ENCODE data around the gene TNK1. TPM values are rescaled to one million over a fixed set of nuclear protein-coding genes. Genes with fewer than 3 reads are reported as not detected.

TNK1 gene
- total and polyA plus RNA-seq, 4 donors = 1.9 to 6.6 (median 2.7) TPM

GRCh38 chr17:7427549-7427948, 46.7 kb downstream of the TNK1 start:
- intact Hi-C loops (cut with DNase I) = no loop called here
- Histone ChIP-seq H3K27me3 (ENCODE audit: control insufficient read depth in 1 of 2, insufficient read depth in 2 of 2, low read length in 1 of 2) (no peaks in the 10 kb centered on the region), H3K4me1 (ENCODE audit: control insufficient read depth in 1 of 2, insufficient read depth in 2 of 2, low read length in 2 of 2) (no peaks in the 10 kb centered on the region), H3K9me3 (ENCODE audit: control insufficient read depth, low read length) (no peaks in the 10 kb centered on the region), H3K27ac (ENCODE audit: low read depth in 1 of 2, low read length in 2 of 2) (no peak overlapping the region), H3K4me3 (ENCODE audit: low read length in 2 of 2) (no peak overlapping the region), H3K36me3 (ENCODE audit: control insufficient read depth in 1 of 2, insufficient read depth in 2 of 2, low read length in 1 of 2) (no peaks in the 10 kb centered on the region)
- WGBS, 2 donors = 89 to 93% methylated on average over 7 of the region's 7 CpGs
- DNase-seq (no peak), ATAC-seq (ENCODE audit: low FRiP score) (no peak)

GRCh38 chr17:7428557-7428956, 47.7 kb downstream of the TNK1 start, which contains the start of gene SPEM3:
SPEM3 (plus strand) TSS chr17:7428857; CDS start chr17:7428903, 46 bp downstream.
- no peaks in the 10 kb centered on the region for H3K4me1 ChIP-seq (ENCODE audit: control insufficient read depth in 1 of 2, insufficient read depth in 2 of 2, low read length in 2 of 2)
- ATAC-seq (ENCODE audit: low FRiP score) = no peak
- no peak for DNase-seq
- intact Hi-C loops (cut with DNase I) = no loop called here
- no peak within 1 kb of the TSS for H3K27ac ChIP-seq (ENCODE audit: low read depth in 1 of 2, low read length in 2 of 2)
- 67 to 72% methylated on average over 5 of the region's 5 CpGs for WGBS, 2 donors
- no peaks in the 10 kb centered on the region for H3K9me3 ChIP-seq (ENCODE audit: control insufficient read depth, low read length)
- H3K4me3 ChIP-seq (ENCODE audit: low read length in 2 of 2) = no peak within 1 kb of the TSS
- H3K36me3 ChIP-seq (ENCODE audit: control insufficient read depth in 1 of 2, insufficient read depth in 2 of 2, low read length in 1 of 2) = no peaks in the 10 kb centered on the region
- H3K27me3 ChIP-seq (ENCODE audit: control insufficient read depth in 1 of 2, insufficient read depth in 2 of 2, low read length in 1 of 2) = no peaks in the 10 kb centered on the region

- Histone ChIP-seq H3K36me3 (ENCODE audit: control insufficient read depth in 1 of 2, insufficient read depth in 2 of 2, low read length in 1 of 2) (no peaks in the 10 kb centered on the region), H3K9me3 (ENCODE audit: control insufficient read depth, low read length) (no peaks in the 10 kb centered on the region), H3K4me1 (ENCODE audit: control insufficient read depth in 1 of 2, insufficient read depth in 2 of 2, low read length in 2 of 2) (no peaks in the 10 kb centered on the region), H3K4me3 (ENCODE audit: low read length in 2 of 2) (no peak overlapping the region), H3K27ac (ENCODE audit: low read depth in 1 of 2, low read length in 2 of 2) (no peak overlapping the region), H3K27me3 (ENCODE audit: control insufficient read depth in 1 of 2, insufficient read depth in 2 of 2, low read length in 1 of 2) (no peaks in the 10 kb centered on the region)
- WGBS, 2 donors = 88 to 93% methylated on average over 10 of the region's 10 CpGs
- peak; percentile 5 for ATAC-seq (ENCODE audit: low FRiP score)
- DNase-seq = no peak
- intact Hi-C loops (cut with DNase I) = loop anchor here in 1 of 2 donors (10.0 kb wide), 1 partner anchor 75 kb away; the partner anchor contains the start of genes KCTD11 and TMEM95
Measured at GRCh38 chr17:7429722-7430121, 48.8 kb downstream of the TNK1 start.

GRCh38 chr17:7431231-7431630, 50.3 kb downstream of the TNK1 start:
- intact Hi-C loops (cut with DNase I) = loop anchor here in 1 of 2 donors (10.0 kb wide), 1 partner anchor 76 kb away; the partner anchor contains the start of genes KCTD11 and TMEM95
- no peak overlapping the region for H3K27ac ChIP-seq (ENCODE audit: low read depth in 1 of 2, low read length in 2 of 2)
- H3K36me3 ChIP-seq (ENCODE audit: control insufficient read depth in 1 of 2, insufficient read depth in 2 of 2, low read length in 1 of 2) = no peaks in the 10 kb centered on the region
- no peaks in the 10 kb centered on the region for H3K4me1 ChIP-seq (ENCODE audit: control insufficient read depth in 1 of 2, insufficient read depth in 2 of 2, low read length in 2 of 2)
- H3K4me3 ChIP-seq (ENCODE audit: low read length in 2 of 2) = no peak overlapping the region
- ATAC-seq (ENCODE audit: low FRiP score) = no peak
- no peaks in the 10 kb centered on the region for H3K9me3 ChIP-seq (ENCODE audit: control insufficient read depth, low read length)
- no peaks in the 10 kb centered on the region for H3K27me3 ChIP-seq (ENCODE audit: control insufficient read depth in 1 of 2, insufficient read depth in 2 of 2, low read length in 1 of 2)
- DNase-seq = no peak
- WGBS, 2 donors = 84 to 91% methylated on average over 1 of the region's 1 CpG

- DNase-seq (no peak), ATAC-seq (ENCODE audit: low FRiP score) (no peak)
- Histone ChIP-seq H3K4me3 (ENCODE audit: low read length in 2 of 2) (no peak overlapping the region), H3K4me1 (ENCODE audit: control insufficient read depth in 1 of 2, insufficient read depth in 2 of 2, low read length in 2 of 2) (no peaks in the 10 kb centered on the region), H3K27me3 (ENCODE audit: control insufficient read depth in 1 of 2, insufficient read depth in 2 of 2, low read length in 1 of 2) (no peaks in the 10 kb centered on the region), H3K27ac (ENCODE audit: low read depth in 1 of 2, low read length in 2 of 2) (no peak overlapping the region), H3K36me3 (ENCODE audit: control insufficient read depth in 1 of 2, insufficient read depth in 2 of 2, low read length in 1 of 2) (no peaks in the 10 kb centered on the region), H3K9me3 (ENCODE audit: control insufficient read depth, low read length) (no peaks in the 10 kb centered on the region)
- intact Hi-C loops (cut with DNase I) = loop anchor here in 1 of 2 donors (10.0 kb wide), 1 partner anchor 77 kb away; the partner anchor contains the start of genes KCTD11 and TMEM95
- WGBS, 2 donors = 91 to 94% methylated on average over 11 of the region's 11 CpGs
Measured at GRCh38 chr17:7432296-7432695, 51.4 kb downstream of the TNK1 start.

- Histone ChIP-seq H3K9me3 (ENCODE audit: control insufficient read depth, low read length) (no peaks in the 10 kb centered on the region), H3K4me1 (ENCODE audit: control insufficient read depth in 1 of 2, insufficient read depth in 2 of 2, low read length in 2 of 2) (no peaks in the 10 kb centered on the region), H3K27ac (ENCODE audit: low read depth in 1 of 2, low read length in 2 of 2) (no peak overlapping the region), H3K36me3 (ENCODE audit: control insufficient read depth in 1 of 2, insufficient read depth in 2 of 2, low read length in 1 of 2) (no peaks in the 10 kb centered on the region), H3K4me3 (ENCODE audit: low read length in 2 of 2) (peak overlapping the region; percentile 17 to 35), H3K27me3 (ENCODE audit: control insufficient read depth in 1 of 2, insufficient read depth in 2 of 2, low read length in 1 of 2) (no peaks in the 10 kb centered on the region)
- WGBS, 2 donors = 3 to 4% methylated on average over 49 of the region's 49 CpGs
- ATAC-seq (ENCODE audit: low FRiP score) = peak; percentile 22
- DNase-seq = peak; percentile 67 to 86
- intact Hi-C loops (cut with DNase I) = loop anchor here (1.0 to 10.0 kb wide), 6 partner anchors 29 to 123 kb away; partner anchors contain the start of genes POLR2A (in 2 of the 2), KCTD11 (in 1 of the 2), NLGN2 (in 1 of the 2) and TMEM95 (in 1 of the 2)
Measured at GRCh38 chr17:7435676-7436555, 55.0 kb downstream of the TNK1 start.

GRCh38 chr17:7436556-7437368, 55.9 kb downstream of the TNK1 start:
- peak; percentile 88 for ATAC-seq (ENCODE audit: low FRiP score)
- Histone ChIP-seq H3K4me3 (ENCODE audit: low read length in 2 of 2) (no peak overlapping the region), H3K27me3 (ENCODE audit: control insufficient read depth in 1 of 2, insufficient read depth in 2 of 2, low read length in 1 of 2) (no peaks in the 10 kb centered on the region), H3K9me3 (ENCODE audit: control insufficient read depth, low read length) (no peaks in the 10 kb centered on the region), H3K4me1 (ENCODE audit: control insufficient read depth in 1 of 2, insufficient read depth in 2 of 2, low read length in 2 of 2) (no peaks in the 10 kb centered on the region), H3K27ac (ENCODE audit: low read depth in 1 of 2, low read length in 2 of 2) (no peak overlapping the region), H3K36me3 (ENCODE audit: control insufficient read depth in 1 of 2, insufficient read depth in 2 of 2, low read length in 1 of 2) (no peaks in the 10 kb centered on the region)
- peak; percentile 85 to 92 for DNase-seq
- WGBS, 2 donors = 3 to 4% methylated on average over 79 to 92 of the region's 92 CpGs
- intact Hi-C loops (cut with DNase I) = loop anchor here (2.0 to 10.0 kb wide), 2 partner anchors 82 to 122 kb away; partner anchors contain the start of genes KCTD11 (in 1 of the 2), TMEM95 (in 1 of the 2) and TNFSF13 (in 1 of the 2)

GRCh38 chr17:7437369-7437863, 56.5 kb downstream of the TNK1 start:
- Histone ChIP-seq H3K27me3 (ENCODE audit: control insufficient read depth in 1 of 2, insufficient read depth in 2 of 2, low read length in 1 of 2) (no peaks in the 10 kb centered on the region), H3K9me3 (ENCODE audit: control insufficient read depth, low read length) (no peaks in the 10 kb centered on the region), H3K27ac (ENCODE audit: low read depth in 1 of 2, low read length in 2 of 2) (no peak overlapping the region), H3K4me3 (ENCODE audit: low read length in 2 of 2) (no peak overlapping the region), H3K4me1 (ENCODE audit: control insufficient read depth in 1 of 2, insufficient read depth in 2 of 2, low read length in 2 of 2) (no peaks in the 10 kb centered on the region), H3K36me3 (ENCODE audit: control insufficient read depth in 1 of 2, insufficient read depth in 2 of 2, low read length in 1 of 2) (no peaks in the 10 kb centered on the region)
- WGBS, 2 donors = 31 to 37% methylated on average over 24 to 31 of the region's 31 CpGs
- ATAC-seq (ENCODE audit: low FRiP score) (no peak), DNase-seq (no peak)
- intact Hi-C loops (cut with DNase I) = loop anchor here (2.0 to 10.0 kb wide), 2 partner anchors 83 to 121 kb away; partner anchors contain the start of genes KCTD11 (in 1 of the 2), TMEM95 (in 1 of the 2) and TNFSF13 (in 1 of the 2)

All from aorta (tissue), 5 donors.